CD4-positive, alpha-beta T cell treated with Interleukin-17A for 1 hour (primary cell): ENCODE measurements around the gene LETMD1.
"Not testable (repeated sequence)": the region's sequence is repeated elsewhere in the genome, so short reads cannot be mapped to it uniquely, and the experiment has no call there.

Experiments used
- DNase-seq: peaks from one replicate; pipeline ENCODE4 v3.0.0-alpha.2; 2020

The LETMD1 gene

GRCh38 chr12:51047655-51048540, at the start of gene LETMD1:
Gene LETMD1 (plus strand): TSS chr12:51048327. CDS start chr12:51048357, 30 bp downstream.
- peak; percentile 97 for DNase-seq

GRCh38 chr12:50999093-50999492, 49.0 kb upstream of the LETMD1 start:
- DNase-seq = no peak

GRCh38 chr12:51000245-51000644, 47.9 kb upstream of the LETMD1 start:
- no peak for DNase-seq

GRCh38 chr12:51001799-51002198, 46.3 kb upstream of the LETMD1 start:
- DNase-seq = no peak

- no peak for DNase-seq
Measured at GRCh38 chr12:51004504-51004903, 43.6 kb upstream of the LETMD1 start.

- no peak for DNase-seq
Measured at GRCh38 chr12:51005030-51005429, 43.1 kb upstream of the LETMD1 start.

GRCh38 chr12:51005671-51006070, 42.5 kb upstream of the LETMD1 start:
- DNase-seq = no peak

GRCh38 chr12:51008329-51009055, 39.6 kb upstream of the LETMD1 start:
- DNase-seq = no peak

- DNase-seq = peak; percentile 52
Measured at GRCh38 chr12:51009056-51009440, 39.1 kb upstream of the LETMD1 start.

GRCh38 chr12:51011955-51012354, 36.2 kb upstream of the LETMD1 start:
- DNase-seq = no peak

GRCh38 chr12:51012570-51013236, 35.4 kb upstream of the LETMD1 start:
- DNase-seq = no peak

- no peak for DNase-seq
Measured at GRCh38 chr12:51013441-51013840, 34.7 kb upstream of the LETMD1 start.

- not testable (repeated sequence) for DNase-seq
Measured at GRCh38 chr12:51014467-51014866, 33.7 kb upstream of the LETMD1 start.

- DNase-seq = no peak
Measured at GRCh38 chr12:51017452-51017851, 30.7 kb upstream of the LETMD1 start.

- no peak for DNase-seq
Measured at GRCh38 chr12:51018956-51019355, 29.2 kb upstream of the LETMD1 start.

- DNase-seq = no peak
Measured at GRCh38 chr12:51019927-51020326, 28.2 kb upstream of the LETMD1 start.

GRCh38 chr12:51020448-51021182, 27.5 kb upstream of the LETMD1 start:
- peak; percentile 9 for DNase-seq

- no peak for DNase-seq
Measured at GRCh38 chr12:51021694-51022093, 26.4 kb upstream of the LETMD1 start.

- DNase-seq = no peak
Measured at GRCh38 chr12:51023625-51024382, 24.3 kb upstream of the LETMD1 start.

GRCh38 chr12:51025338-51025835, 22.7 kb upstream of the LETMD1 start:
- DNase-seq = peak; percentile 9

- DNase-seq = peak; percentile 92
Measured at GRCh38 chr12:51025836-51026638, 22.1 kb upstream of the LETMD1 start, which contains the start of gene SLC11A2. Gene SLC11A2 (minus strand): TSS chr12:51026384. CDS start chr12:51010728, 15,656 bp downstream.
